Fibroblast of pulmonary artery (primary cell): Measurements from ENCODE around the gene CRB3.

Experiments
- DNase-seq: peaks from one replicate; pipeline ENCODE4 v3.0.0-alpha.2; 2010; ENCODE audit warnings: low read depth
- H3K4me3 ChIP-seq: replicated peaks from 2 replicates; pipeline ENCODE4 v1.5.1; 2011; ENCODE audit warnings: low read depth, mild to moderate bottlenecking, control low read depth, low read length, moderate library complexity
- TF ChIP-seq, protein P1 (sequence below): IDR thresholded peaks from 2 replicates; pipeline ENCODE4 v1.5.1; 2011; ENCODE audit warnings: mild to moderate bottlenecking, control low read depth, low read length, inconsistent platforms; ENCODE audit errors: missing control alignments

CRB3 gene

GRCh38 chr19:6476896-6477431, 12.9 kb downstream of the CRB3 start:
- H3K4me3 ChIP-seq: no peak overlapping the region
- DNase-seq: no peak
- TF ChIP-seq, protein P1, sequence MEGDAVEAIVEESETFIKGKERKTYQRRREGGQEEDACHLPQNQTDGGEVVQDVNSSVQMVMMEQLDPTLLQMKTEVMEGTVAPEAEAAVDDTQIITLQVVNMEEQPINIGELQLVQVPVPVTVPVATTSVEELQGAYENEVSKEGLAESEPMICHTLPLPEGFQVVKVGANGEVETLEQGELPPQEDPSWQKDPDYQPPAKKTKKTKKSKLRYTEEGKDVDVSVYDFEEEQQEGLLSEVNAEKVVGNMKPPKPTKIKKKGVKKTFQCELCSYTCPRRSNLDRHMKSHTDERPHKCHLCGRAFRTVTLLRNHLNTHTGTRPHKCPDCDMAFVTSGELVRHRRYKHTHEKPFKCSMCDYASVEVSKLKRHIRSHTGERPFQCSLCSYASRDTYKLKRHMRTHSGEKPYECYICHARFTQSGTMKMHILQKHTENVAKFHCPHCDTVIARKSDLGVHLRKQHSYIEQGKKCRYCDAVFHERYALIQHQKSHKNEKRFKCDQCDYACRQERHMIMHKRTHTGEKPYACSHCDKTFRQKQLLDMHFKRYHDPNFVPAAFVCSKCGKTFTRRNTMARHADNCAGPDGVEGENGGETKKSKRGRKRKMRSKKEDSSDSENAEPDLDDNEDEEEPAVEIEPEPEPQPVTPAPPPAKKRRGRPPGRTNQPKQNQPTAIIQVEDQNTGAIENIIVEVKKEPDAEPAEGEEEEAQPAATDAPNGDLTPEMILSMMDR: no peak

GRCh38 chr19:6478815-6479214, 14.7 kb downstream of the CRB3 start:
- TF ChIP-seq, protein P1: no peak
- no peak overlapping the region for H3K4me3 ChIP-seq
- no peak for DNase-seq

- TF ChIP-seq, protein P1: no peak
- no peak overlapping the region for H3K4me3 ChIP-seq
- DNase-seq: no peak
Observed at GRCh38 chr19:6479836-6480398, 15.8 kb downstream of the CRB3 start.

- no peak for DNase-seq
- no peak overlapping the region for H3K4me3 ChIP-seq
- TF ChIP-seq, protein P1: no peak
Observed at GRCh38 chr19:6480848-6481415, 16.9 kb downstream of the CRB3 start.

DNA sequence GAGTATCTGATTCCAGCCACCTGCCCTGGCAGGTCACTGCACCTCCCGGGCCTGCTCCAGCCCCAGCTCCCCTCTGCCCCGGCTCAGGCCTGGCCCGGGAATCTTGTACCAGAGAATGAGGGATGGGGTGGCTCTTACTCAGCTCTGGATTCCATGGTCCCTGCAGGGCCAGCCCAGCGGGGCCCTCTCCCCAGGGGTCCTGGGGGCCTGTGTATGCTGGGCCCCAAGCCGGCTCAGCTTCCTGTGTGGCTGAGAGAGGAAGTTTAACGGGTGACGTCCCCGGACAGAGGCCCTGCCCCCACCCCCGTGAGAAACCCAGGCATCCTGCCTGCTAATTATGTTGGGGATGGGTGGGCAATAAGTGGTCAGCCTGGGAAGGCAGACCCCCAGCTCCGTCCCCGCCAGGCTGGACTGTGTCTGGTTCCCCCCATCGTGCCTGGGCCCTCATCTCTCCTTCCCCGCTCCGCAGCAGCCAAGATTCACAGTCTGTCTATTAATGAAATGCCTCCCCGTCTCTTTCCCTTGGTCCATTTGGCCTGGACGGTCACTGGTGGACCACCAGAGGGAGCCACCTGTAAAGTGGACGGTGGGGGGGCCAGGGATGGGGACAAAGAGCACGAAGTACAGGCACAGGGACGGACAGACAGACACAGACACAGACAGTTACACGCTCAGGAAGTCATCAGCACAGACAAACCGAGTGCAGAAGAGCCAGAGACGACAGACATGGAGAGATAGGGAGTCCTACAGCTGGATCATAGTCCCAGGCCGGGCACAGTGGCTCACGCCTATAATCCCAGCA, 17.7 kb downstream of the CRB3 start, which contains the start of gene DENND1C:
DENND1C (minus strand) TSS at position 247 of the 802 bp plus-strand sequence; CDS start at position 155, 92 bp downstream.
- no peak for DNase-seq
- no peak within 1 kb of the TSS for H3K4me3 ChIP-seq

DNA sequence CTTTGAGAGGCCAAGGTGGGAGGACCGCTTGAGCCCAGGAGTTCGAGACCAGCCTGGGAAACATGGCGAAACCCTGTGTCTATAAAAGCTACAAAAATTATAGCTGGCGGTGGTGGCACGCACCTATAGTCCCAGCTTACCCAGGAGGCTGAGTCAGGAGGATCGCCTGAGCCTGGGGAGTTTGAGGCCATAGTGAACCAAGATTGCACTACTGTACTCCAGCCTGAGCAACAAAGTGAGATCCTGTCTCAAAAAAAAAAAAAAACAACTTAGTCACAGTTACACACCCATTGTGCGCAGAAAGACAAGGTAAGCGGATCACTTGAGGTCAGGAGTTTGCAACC, 18.2 kb downstream of the CRB3 start:
- DNase-seq: no peak
- TF ChIP-seq, protein P1: no peak
- H3K4me3 ChIP-seq: no peak overlapping the region

More for the DNA sequence above, 17.7 kb downstream of the CRB3 start, which contains the start of gene DENND1C:
- TF ChIP-seq, protein P1: peak; percentile 54
